CD4-positive, alpha-beta T cell treated with Interleukin-4 for 1 hour (primary cell): Measurements from ENCODE around the gene ZNF418.
"Not testable (repeated sequence)": the region's sequence is repeated elsewhere in the genome, so short reads cannot be mapped to it uniquely, and the experiment has no call there.

ENCODE experiments used
- DNase-seq, 2 donors: peaks; one replicate each; pipeline ENCODE4 v3.0.0-alpha.2; 2020 to 2022

The ZNF418 gene

DNA sequence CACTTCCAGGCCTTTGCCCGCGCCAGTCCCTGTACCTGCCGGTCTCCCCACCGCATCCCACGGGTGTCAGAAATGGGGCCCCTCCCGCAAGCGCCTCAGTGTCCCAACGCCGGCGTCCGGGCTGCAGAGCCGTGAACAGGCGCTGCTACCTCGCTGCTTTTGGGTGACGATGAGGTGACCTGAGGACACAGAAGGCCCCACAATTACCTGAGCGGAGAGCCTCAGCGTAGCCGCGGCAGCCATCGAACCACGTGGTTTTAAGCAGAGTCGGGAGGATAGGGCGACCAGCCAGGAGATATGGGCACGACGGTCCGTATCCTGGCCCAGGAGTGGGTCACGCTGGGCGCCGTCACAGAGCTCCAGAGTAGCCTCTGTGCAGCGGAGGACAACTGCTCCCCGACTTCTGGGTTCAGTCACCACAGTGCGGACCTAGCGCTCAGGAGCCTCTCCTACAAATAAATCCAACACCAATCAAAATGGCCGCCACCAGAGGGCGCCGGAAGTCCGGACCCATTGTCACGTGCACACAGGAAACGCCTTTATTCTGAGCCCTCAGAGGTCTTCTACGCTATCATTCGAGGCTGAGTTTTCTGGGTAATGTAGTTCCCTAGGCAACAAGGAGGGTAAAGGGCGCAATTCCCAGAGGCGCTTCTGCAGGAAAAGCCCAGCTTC lies 46.5 kb downstream of the ZNF418 start, which contains the start of gene ZNF814:
ZNF814 (minus strand) TSS at position 478 of the 672 bp plus-strand sequence; CDS start at position 243, 235 bp downstream.
- peak; percentile 87 to 89 for DNase-seq

DNA sequence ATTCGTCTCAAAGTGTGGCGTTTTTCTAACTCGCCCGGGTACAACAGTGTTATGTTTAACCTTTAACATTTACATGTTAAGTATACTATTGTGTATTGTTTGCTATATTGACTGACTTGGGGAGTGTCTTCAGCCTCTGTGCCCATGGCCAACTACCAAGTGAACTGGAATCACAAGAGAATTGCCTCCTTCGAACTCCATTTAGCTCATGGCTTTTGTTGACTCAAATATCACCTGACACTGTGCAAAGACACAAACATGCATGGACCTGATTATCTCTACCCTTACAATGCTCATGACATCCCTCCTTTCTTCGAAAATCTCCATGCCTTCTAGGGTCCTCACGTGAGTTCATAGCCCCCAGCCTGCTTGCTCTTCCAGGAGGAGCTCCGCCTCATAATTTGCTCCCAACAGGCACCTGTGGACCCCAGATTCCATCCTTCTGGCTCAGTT lies 47.1 kb downstream of the ZNF418 start:
- no peak for DNase-seq

DNA sequence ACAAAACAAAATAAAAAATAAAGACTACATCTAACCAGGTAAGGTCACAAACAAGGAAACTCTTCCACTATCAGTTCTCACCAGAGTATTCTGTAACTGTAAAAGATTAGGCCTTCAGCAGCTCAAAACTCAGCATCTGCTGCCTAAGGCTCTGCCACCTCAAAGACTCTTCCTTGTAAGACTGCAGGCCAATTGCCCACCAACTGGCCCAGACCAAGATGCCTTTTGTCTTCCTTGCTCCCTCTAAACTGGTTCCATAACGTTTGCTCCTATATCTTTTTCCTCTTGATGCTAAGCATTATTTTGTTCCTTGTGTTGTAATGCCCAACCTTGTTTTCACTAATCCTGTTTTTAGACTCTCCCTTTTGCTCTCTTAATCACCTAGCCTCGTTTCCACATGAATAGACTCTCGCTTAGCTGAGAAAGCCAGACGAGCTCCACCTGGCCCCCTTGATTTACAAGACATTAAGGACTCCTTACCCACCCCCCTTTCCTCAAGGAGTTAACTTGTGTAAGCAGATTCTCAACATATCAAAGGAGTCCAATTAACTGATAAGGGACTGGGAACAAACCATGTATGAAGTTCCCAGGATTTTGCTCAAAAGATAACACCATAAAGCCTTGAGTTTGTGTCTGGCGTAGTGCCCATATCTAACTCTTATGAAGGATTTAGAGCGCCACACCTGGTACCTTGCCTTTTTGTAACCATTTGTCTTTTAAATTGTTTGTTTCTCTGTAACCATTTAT lies 47.8 kb downstream of the ZNF418 start:
- DNase-seq = no peak

DNA sequence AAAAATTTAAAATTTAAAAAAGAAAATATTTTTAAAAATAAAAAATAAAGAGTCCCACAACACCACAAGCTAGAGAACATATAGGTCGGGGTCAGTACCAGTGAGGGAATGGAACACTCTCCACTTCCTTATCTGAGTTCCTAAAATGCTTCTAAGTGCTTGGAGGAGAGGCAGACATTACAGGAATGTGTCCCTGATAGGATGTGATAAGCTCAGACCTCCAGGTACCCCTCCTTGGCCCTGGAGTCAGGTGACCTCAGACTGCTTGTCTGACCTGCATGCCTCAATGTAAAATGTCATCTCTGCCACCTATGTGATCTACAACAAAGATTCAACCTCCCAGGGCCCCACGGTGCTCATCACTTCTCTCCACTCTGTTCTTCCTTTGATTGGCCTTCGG lies 49.2 kb downstream of the ZNF418 start:
- DNase-seq = no peak

DNA sequence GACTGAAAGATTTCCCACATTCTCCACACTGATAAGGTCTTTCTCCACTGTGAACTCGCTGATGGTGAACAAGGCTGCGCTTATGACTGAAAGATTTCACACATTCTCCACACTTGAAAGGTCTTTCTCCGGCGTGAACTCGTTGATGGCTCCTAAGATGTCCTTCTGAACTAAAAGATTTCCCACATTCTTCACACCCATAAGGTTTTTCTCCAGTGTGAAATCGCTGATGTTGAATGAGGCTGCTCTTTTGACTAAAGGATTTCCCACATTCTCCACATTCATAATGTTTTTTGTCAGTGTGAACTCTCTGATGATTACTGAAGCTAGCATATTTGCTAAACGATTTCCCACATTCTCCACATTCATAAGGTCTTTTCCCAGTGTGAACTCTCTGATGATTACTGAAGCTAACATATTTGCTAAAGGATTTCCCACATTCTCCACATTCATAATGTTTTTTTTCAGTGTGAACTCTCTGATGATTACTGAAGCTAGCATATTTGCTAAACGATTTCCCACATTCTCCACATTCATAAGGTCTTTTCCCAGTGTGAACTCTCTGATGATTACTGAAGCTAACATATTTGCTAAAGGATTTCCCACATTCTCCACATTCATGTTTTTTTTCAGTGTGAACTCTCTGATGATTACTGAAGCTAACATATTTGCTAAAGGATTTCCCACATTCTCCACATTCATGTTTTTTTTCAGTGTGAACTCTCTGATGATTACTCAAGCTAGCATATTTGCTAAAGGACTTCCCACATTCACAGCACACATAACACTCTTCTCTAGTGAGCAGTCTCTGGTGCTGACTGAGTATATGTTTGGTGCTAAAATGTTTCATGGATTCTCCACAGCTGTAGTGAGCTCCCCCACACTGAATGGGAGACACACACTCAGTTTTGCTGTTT lies 61.1 kb downstream of the ZNF418 start:
- DNase-seq = not testable (repeated sequence)

DNA sequence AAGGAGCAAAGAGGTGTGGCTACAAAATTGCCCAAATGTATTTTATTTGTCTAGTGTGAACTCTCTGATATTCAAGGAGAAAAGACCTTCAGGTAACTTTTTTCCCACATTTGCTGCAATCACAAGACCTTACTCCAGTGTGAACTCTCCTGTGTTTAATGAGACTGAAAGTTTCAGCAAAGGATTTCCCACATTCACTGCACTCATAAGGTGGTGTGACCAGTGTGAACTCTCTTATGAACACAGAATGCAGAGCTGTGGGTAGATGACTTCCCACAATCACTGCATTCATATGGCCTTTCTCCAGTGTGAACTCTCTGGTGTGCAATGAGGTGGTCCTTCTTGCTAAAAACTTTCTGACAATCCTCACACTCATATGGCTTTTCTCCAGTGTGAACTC lies 62.8 kb downstream of the ZNF418 start:
- no peak for DNase-seq
